Measurements from ENCODE around the gene SOD3. TPM values are rescaled to one million over a fixed set of nuclear protein-coding genes. Genes with fewer than 3 reads are reported as not detected.

SOD3 gene
- total RNA-seq, 1 experiment from 2014 or later = 1.0 TPM

GRCh38 chr4:24809376-24809775 lies 14.0 kb downstream of the SOD3 start:
- Histone ChIP-seq H3K4me3 (ENCODE audit: low read depth in 2 of 2, low read length in 2 of 2) (no peak overlapping the region), H3K4me1 (ENCODE audit: control insufficient read depth, insufficient read depth, low read length) (no peaks in the 10 kb centered on the region), H3K27ac (ENCODE audit: low read length) (no peak overlapping the region), H3K36me3 (ENCODE audit: control insufficient read depth, insufficient read depth, low read length) (no peaks in the 10 kb centered on the region), H3K27me3 (ENCODE audit: control insufficient read depth, insufficient read depth, low read length) (no peaks in the 10 kb centered on the region), H3K9me3 (ENCODE audit: control insufficient read depth, insufficient read depth, low read depth, low read length) (no peaks in the 10 kb centered on the region)
- intact Hi-C loops (cut with micrococcal nuclease; ENCODE audit: unreplicated experiment) (no loop called here), in situ Hi-C loops (cut with HindIII; ENCODE audit: low pct_unique_long_range_greater_than_20kb, low sequenced_read_pairs) (no loop called here)
- TF ChIP-seq SIN3A (IDR thresholded peaks at IDR 0.05; ENCODE audit: borderline replicate concordance, insufficient read depth, low read depth, low read length) = no peak
- TF ChIP-seq, protein P1, sequence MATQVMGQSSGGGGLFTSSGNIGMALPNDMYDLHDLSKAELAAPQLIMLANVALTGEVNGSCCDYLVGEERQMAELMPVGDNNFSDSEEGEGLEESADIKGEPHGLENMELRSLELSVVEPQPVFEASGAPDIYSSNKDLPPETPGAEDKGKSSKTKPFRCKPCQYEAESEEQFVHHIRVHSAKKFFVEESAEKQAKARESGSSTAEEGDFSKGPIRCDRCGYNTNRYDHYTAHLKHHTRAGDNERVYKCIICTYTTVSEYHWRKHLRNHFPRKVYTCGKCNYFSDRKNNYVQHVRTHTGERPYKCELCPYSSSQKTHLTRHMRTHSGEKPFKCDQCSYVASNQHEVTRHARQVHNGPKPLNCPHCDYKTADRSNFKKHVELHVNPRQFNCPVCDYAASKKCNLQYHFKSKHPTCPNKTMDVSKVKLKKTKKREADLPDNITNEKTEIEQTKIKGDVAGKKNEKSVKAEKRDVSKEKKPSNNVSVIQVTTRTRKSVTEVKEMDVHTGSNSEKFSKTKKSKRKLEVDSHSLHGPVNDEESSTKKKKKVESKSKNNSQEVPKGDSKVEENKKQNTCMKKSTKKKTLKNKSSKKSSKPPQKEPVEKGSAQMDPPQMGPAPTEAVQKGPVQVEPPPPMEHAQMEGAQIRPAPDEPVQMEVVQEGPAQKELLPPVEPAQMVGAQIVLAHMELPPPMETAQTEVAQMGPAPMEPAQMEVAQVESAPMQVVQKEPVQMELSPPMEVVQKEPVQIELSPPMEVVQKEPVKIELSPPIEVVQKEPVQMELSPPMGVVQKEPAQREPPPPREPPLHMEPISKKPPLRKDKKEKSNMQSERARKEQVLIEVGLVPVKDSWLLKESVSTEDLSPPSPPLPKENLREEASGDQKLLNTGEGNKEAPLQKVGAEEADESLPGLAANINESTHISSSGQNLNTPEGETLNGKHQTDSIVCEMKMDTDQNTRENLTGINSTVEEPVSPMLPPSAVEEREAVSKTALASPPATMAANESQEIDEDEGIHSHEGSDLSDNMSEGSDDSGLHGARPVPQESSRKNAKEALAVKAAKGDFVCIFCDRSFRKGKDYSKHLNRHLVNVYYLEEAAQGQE (IDR thresholded peaks at IDR 0.05; ENCODE audit: insufficient read depth in 1 of 2, low read depth in 2 of 2, low read length in 1 of 2) = no peak
- no peak for TF ChIP-seq POLR2AphosphoS5 (IDR thresholded peaks at IDR 0.05; ENCODE audit: low read depth, low read length)
- TF ChIP-seq TCF7L2 (IDR thresholded peaks at IDR 0.05; ENCODE audit: low read depth, low read length) = no peak
- TF ChIP-seq, protein P2, sequence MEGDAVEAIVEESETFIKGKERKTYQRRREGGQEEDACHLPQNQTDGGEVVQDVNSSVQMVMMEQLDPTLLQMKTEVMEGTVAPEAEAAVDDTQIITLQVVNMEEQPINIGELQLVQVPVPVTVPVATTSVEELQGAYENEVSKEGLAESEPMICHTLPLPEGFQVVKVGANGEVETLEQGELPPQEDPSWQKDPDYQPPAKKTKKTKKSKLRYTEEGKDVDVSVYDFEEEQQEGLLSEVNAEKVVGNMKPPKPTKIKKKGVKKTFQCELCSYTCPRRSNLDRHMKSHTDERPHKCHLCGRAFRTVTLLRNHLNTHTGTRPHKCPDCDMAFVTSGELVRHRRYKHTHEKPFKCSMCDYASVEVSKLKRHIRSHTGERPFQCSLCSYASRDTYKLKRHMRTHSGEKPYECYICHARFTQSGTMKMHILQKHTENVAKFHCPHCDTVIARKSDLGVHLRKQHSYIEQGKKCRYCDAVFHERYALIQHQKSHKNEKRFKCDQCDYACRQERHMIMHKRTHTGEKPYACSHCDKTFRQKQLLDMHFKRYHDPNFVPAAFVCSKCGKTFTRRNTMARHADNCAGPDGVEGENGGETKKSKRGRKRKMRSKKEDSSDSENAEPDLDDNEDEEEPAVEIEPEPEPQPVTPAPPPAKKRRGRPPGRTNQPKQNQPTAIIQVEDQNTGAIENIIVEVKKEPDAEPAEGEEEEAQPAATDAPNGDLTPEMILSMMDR (IDR thresholded peaks at IDR 0.05) = no peak
- no peak for ATAC-seq
- no TSS peak for BruUV-seq (replicated peaks)
- POLR2A ChIA-PET = no interaction called here
- CTCF ChIA-PET = no interaction called here
- no peak for DNase-seq (ENCODE audit: low read depth, low spot score)

GRCh38 chr4:24809815-24810405 lies 14.5 kb downstream of the SOD3 start:
- CTCF ChIA-PET = no interaction called here
- no TSS peak for BruUV-seq (replicated peaks)
- intact Hi-C loops (cut with micrococcal nuclease; ENCODE audit: unreplicated experiment) (no loop called here), in situ Hi-C loops (cut with HindIII; ENCODE audit: low pct_unique_long_range_greater_than_20kb, low sequenced_read_pairs) (no loop called here)
- Histone ChIP-seq H3K27me3 (ENCODE audit: control insufficient read depth, insufficient read depth, low read length) (no peaks in the 10 kb centered on the region), H3K4me3 (ENCODE audit: low read depth in 2 of 2, low read length in 2 of 2) (no peak overlapping the region), H3K36me3 (ENCODE audit: control insufficient read depth, insufficient read depth, low read length) (no peaks in the 10 kb centered on the region), H3K4me1 (ENCODE audit: control insufficient read depth, insufficient read depth, low read length) (no peaks in the 10 kb centered on the region), H3K27ac (ENCODE audit: low read length) (no peak overlapping the region), H3K9me3 (ENCODE audit: control insufficient read depth, insufficient read depth, low read depth, low read length) (no peaks in the 10 kb centered on the region)
- POLR2A ChIA-PET = no interaction called here
- no peak for ATAC-seq
- TF ChIP-seq, protein P1 (IDR thresholded peaks at IDR 0.05; ENCODE audit: insufficient read depth in 1 of 2, low read depth in 2 of 2, low read length in 1 of 2) = no peak
- no peak for TF ChIP-seq TCF7L2 (IDR thresholded peaks at IDR 0.05; ENCODE audit: low read depth, low read length)
- TF ChIP-seq POLR2AphosphoS5 (IDR thresholded peaks at IDR 0.05; ENCODE audit: low read depth, low read length) = no peak
- TF ChIP-seq SIN3A (IDR thresholded peaks at IDR 0.05; ENCODE audit: borderline replicate concordance, insufficient read depth, low read depth, low read length) = no peak
- TF ChIP-seq, protein P2 (IDR thresholded peaks at IDR 0.05) = no peak
- no peak for DNase-seq (ENCODE audit: low read depth, low spot score)

All from Panc1 (cell line).